ENCODE data around the gene MRPS12.
A peak's percentile ranks its signal among the peaks of the same experiment; 100 is the strongest.
"Not testable (repeated sequence)": the region's sequence is repeated elsewhere in the genome, so short reads cannot be mapped to it uniquely, and the experiment has no call there.

MRPS12 gene

DNA sequence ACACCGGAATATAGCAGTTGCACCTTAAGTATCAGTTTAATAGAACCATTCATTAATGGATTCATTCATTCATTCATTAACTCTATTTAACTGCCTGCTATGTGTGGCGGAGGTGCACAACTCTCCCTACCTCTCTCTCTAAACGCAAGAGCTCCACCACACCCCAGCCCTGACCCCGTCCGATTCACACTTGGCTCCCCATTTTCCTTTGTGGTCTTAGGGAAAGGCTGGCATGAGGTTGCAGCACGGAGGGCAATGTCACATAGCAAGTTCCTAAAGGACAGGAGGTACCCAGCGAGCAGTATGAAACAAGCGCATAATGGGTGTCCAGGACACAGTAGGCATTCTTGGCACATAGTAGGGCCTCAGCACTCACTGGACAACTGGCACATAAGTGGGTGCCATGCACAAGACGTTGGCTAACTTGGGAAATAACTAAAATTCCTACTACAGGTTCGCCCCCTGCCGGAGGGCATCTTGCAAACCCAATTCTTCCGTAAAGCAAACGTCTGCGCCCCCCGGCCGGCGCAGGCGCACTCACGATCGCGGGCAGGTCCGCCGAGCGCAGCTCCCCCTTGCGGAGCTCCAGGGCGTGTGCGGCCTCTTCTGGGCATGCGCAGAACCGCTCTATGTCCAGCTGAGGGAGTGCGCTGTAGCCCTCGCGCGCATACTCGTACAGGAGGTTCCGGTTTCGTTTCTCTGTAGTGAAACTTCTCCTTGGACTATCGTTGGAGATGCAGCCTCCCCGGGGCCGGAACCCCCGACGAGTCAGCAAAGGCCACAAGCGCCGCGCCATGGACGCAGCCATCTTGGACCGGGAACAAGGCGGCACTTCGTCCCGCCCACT lies 592 bp upstream of the MRPS12 start, which contains the start of gene SARS2:
TSS of gene SARS2 (minus strand) at position 835 of the 847 bp plus-strand sequence. CDS start at position 808, 27 bp downstream.
- peak within 1 kb of the TSS; percentile 82 for H3K27ac ChIP-seq
- no peak for TF ChIP-seq ZFX (IDR thresholded peaks at IDR 0.05)
- TF ChIP-seq, protein P1, sequence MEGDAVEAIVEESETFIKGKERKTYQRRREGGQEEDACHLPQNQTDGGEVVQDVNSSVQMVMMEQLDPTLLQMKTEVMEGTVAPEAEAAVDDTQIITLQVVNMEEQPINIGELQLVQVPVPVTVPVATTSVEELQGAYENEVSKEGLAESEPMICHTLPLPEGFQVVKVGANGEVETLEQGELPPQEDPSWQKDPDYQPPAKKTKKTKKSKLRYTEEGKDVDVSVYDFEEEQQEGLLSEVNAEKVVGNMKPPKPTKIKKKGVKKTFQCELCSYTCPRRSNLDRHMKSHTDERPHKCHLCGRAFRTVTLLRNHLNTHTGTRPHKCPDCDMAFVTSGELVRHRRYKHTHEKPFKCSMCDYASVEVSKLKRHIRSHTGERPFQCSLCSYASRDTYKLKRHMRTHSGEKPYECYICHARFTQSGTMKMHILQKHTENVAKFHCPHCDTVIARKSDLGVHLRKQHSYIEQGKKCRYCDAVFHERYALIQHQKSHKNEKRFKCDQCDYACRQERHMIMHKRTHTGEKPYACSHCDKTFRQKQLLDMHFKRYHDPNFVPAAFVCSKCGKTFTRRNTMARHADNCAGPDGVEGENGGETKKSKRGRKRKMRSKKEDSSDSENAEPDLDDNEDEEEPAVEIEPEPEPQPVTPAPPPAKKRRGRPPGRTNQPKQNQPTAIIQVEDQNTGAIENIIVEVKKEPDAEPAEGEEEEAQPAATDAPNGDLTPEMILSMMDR (conservative IDR thresholded peaks at IDR 0.05) = peak; percentile 100

DNA sequence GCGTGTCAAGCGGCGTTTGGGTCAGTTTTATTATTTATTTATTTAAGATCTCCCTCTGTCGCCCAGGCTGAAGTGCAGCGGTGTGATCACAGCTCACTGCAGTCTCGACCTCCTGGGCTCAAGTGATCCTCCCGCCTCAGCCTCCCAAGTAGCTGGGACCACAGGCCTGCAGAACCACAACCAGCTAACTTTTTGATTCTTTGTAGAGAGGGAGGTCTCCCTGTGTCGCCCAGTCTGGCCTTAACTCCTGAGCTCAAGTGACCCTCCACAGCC lies 713 bp downstream of the MRPS12 start:
- TF ChIP-seq ZFX (IDR thresholded peaks at IDR 0.05) = no peak
- TF ChIP-seq, protein P1 (conservative IDR thresholded peaks at IDR 0.05) = no peak
- H3K27ac ChIP-seq = peak overlapping the region; percentile 82

DNA sequence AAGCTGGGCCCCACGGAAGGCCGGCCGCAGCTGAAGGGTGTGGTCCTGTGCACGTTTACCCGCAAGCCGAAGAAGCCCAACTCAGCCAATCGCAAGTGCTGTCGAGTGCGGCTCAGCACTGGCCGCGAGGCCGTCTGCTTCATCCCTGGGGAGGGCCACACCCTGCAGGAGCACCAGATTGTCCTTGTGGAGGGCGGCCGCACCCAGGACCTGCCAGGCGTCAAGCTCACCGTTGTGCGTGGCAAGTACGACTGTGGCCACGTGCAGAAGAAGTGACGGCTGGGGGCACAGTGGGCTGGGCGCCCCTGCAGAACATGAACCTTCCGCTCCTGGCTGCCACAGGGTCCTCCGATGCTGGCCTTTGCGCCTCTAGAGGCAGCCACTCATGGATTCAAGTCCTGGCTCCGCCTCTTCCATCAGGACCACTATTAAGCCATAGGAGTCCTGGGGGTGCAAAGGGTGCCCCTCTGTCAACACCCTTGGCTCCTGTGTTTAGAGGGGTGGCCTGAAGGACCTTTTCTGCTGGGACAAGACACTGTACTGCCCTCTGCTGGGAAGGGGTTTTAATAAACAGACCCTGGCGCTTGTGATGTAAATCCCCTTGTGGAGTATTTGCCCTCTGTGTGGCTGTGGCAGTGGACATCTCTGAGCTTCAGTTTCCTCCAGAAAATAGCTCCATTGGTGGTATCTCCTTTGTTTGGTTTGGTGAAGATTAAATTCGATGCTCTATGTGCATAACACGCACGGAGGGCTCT lies 1.9 kb downstream of the MRPS12 start:
- H3K27ac ChIP-seq = no peak overlapping the region
- TF ChIP-seq, protein P1 (conservative IDR thresholded peaks at IDR 0.05) = peak; percentile 50
- TF ChIP-seq ZFX (IDR thresholded peaks at IDR 0.05) = no peak

DNA sequence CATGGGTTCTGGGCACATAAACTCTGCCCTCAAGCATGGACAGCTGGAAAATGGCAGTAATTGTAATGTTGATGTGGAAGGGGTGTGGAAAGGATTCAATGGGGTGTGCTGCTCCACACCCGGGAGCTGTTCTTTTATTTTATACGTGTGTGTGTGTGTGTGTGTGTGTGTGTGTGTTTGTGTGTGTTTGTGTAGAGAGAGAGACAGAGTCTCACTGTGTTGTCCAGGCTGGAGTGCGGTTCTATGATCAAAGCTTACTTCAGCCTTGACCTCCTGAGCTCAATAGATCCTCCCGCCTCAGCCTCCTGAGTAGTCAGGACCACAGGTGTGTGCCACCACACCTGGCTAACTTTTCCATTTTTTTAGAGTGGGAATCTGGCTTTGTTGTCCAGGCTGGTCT lies 2.8 kb downstream of the MRPS12 start:
- TF ChIP-seq, protein P1 (conservative IDR thresholded peaks at IDR 0.05) = no peak
- TF ChIP-seq ZFX (IDR thresholded peaks at IDR 0.05) = no peak
- no peak overlapping the region for H3K27ac ChIP-seq

DNA sequence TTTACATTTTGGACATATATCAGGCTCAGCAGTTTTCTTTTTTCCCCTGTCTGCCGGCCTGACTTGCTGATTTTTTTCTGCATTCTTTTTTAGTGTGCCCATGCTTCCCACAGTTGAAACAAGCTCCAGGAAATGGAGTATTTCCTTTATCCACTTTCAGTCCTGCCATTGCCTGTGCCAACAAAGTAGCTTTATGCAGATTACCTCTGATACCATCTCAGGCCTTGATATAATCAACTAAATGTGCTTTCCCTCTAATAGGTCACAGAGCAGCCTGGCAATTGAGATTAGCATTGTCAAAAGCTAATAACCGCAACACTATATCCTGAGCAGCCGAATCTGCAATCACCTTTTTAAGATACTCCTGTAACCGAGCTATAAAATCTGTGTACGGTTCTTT lies 9.2 kb downstream of the MRPS12 start:
- TF ChIP-seq, protein P1 (conservative IDR thresholded peaks at IDR 0.05) = no peak
- no peak for TF ChIP-seq ZFX (IDR thresholded peaks at IDR 0.05)
- no peak overlapping the region for H3K27ac ChIP-seq

- not testable (repeated sequence) for H3K27ac ChIP-seq
These were observed 10.7 kb downstream of the MRPS12 start for GRCh38 chr19:38941466-38941865.

DNA sequence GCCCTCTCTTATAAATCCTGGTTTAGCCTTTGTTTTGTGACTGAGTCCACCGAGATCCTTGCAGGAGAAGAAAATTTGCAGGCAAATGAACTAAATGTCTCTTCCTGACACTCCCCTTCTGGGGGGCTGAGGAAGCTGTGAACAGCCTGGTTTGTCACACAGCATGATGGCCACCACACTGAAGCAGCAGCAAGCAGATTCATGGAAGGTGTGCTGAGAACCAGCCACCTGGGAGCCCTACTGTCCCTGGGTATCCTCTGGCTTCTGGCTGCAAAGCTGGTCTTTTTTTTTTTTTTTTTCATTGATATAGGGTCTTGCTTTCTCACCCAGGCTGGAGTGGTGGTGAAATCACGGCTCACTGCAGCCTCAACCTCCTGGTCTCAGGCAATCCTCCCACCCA lies 11.2 kb downstream of the MRPS12 start:
- no peak for TF ChIP-seq ZFX (IDR thresholded peaks at IDR 0.05)
- TF ChIP-seq, protein P1 (conservative IDR thresholded peaks at IDR 0.05) = no peak
- no peak overlapping the region for H3K27ac ChIP-seq
